AG09309 (cell line): ENCODE measurements around the gene GPX2.

Experiments
- DNase-seq: peaks from one replicate; pipeline ENCODE4 v3.0.0-alpha.2; 2010; ENCODE audit warnings: low read depth
- H3K4me3 ChIP-seq: 2 replicates; pipeline ENCODE4 v1.5.1; 2011; ENCODE audit warnings: mild to moderate bottlenecking, low read depth, low read length, moderate library complexity; ENCODE audit not compliant: control insufficient read depth
- TF ChIP-seq, protein P1 (sequence below): IDR thresholded peaks from 2 replicates; pipeline ENCODE4 v1.5.1; 2011; ENCODE audit warnings: mild to moderate bottlenecking, low read depth, low read length, inconsistent platforms; ENCODE audit not compliant: insufficient read depth, control insufficient read depth; ENCODE audit errors: missing control alignments

GPX2 gene

DNA sequence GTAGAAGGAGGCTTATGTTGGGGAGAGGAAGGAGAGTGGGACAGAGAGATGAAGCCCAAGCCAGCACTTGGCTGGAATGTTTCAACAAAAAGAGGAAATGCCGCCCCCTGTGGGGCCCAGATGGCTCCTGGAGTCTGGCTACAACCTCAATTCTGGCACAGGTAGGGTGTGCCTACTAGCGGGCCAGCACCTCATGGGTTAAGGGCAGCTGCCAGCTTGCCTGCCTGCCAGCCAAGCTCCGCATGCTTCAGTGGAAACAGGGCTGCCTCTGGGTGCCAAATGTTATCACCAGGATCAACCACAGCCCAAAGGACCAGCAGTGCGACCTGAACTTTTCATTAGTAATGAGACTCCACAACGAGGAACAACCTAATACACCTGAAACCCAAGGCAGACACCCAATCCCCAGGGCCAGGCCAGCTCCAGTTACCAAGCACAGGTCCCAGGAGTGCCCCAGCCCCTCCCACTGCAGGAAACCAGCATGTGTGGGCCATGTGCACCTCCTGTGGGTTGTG is 18.3 kb upstream of the GPX2 start:
- TF ChIP-seq, protein P1, sequence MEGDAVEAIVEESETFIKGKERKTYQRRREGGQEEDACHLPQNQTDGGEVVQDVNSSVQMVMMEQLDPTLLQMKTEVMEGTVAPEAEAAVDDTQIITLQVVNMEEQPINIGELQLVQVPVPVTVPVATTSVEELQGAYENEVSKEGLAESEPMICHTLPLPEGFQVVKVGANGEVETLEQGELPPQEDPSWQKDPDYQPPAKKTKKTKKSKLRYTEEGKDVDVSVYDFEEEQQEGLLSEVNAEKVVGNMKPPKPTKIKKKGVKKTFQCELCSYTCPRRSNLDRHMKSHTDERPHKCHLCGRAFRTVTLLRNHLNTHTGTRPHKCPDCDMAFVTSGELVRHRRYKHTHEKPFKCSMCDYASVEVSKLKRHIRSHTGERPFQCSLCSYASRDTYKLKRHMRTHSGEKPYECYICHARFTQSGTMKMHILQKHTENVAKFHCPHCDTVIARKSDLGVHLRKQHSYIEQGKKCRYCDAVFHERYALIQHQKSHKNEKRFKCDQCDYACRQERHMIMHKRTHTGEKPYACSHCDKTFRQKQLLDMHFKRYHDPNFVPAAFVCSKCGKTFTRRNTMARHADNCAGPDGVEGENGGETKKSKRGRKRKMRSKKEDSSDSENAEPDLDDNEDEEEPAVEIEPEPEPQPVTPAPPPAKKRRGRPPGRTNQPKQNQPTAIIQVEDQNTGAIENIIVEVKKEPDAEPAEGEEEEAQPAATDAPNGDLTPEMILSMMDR = no peak
- no peak for DNase-seq
- H3K4me3 ChIP-seq = no peak overlapping the region

DNA sequence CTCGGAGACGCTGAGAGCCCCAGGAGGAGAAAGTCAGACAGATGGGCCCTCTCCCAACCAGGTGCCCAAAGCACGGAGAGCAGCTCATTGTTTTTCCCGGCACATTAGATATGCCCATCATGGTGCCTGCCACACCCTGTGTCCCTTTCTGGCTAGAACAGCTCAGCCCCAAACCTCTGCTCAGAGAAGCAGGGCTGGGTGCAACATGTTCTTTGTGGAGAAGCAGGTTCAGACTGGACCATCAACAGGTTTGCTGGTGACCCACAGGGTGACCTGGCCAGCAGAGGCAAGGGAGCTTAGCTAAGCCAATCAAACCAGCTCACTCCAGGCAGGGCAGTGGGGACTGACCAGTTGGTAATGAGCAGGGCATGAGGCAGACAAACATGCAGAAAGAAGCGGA is 16.2 kb upstream of the GPX2 start:
- DNase-seq = no peak
- TF ChIP-seq, protein P1 = no peak
- H3K4me3 ChIP-seq = no peak overlapping the region

DNA sequence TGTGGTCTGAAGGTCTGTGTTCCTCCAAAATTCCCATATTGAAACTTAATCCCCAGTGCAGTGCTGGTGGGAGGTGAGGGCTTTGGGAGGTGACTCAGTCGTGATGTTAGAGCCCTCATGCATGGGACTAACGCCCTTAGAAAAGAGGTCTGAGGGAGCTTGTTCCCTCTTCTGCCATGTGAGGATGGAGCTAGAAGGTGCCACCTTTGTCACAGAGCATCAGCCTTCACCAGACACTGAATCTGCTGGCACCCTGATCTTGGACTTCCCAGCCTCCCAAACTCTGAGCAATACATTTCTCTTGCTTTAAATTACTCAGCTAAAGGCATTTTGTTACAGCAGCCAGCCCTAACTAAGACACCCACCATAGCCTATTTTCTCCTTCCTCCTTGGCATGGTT is 15.7 kb upstream of the GPX2 start:
- TF ChIP-seq, protein P1 = no peak
- DNase-seq = no peak

DNA sequence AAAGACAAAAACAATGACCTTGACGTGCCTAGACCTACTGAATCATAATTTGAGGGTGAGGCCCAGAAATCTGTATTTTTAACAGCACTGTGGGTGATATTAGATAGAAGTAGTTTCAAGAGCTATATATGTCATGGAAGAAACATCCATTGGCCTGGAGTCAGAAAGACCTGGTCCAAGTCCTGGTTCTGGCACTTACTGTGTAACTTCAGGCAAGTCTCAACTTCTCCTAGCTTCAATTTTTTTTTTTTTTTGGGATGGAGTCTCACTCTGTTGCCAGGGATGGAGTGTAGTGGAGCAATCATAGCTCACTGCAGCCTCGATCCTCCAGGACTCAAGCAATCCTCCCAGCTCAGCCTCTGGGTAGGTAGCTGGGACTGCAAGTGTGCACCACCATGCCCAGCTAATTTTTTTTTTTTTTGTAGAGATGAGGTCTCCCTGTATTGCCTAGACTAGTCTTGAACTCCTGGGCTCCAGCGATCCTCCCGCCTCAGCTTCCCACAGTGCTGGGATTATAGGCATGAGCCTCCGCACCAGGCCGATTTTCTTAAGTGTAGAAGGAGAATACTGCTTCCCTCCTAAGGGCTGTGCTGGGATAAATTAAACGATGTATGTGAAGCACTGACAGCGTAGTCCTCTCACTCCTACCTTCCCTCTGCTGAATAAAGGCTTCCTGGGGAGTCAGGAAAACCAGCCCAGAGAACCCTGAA is 14.3 kb upstream of the GPX2 start:
- TF ChIP-seq, protein P1 = no peak
- no peak for DNase-seq
- H3K4me3 ChIP-seq = no peak overlapping the region

More for the DNA sequence above, 15.7 kb upstream of the GPX2 start:
- no peak overlapping the region for H3K4me3 ChIP-seq

DNA sequence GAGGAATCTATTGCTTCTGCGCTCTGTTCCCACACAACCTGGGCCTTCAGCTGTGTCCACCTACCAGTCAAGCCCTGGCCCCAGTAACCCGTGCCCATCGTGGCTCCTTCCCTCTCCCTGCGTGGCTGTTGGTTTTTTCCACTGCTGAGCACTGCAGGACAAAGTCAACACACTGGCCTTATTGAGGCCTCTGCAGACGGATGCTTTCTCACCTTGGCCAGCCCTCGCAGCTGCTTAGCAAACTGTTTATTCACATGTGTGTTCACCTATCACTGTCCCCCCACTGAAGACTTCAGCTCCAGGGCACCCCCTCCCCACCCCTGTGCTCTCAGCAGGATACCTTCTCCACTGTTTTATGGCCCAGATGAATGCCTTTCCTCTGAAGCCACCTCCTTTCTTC is 12.8 kb upstream of the GPX2 start:
- no peak for DNase-seq
- no peak overlapping the region for H3K4me3 ChIP-seq
- TF ChIP-seq, protein P1 = no peak

DNA sequence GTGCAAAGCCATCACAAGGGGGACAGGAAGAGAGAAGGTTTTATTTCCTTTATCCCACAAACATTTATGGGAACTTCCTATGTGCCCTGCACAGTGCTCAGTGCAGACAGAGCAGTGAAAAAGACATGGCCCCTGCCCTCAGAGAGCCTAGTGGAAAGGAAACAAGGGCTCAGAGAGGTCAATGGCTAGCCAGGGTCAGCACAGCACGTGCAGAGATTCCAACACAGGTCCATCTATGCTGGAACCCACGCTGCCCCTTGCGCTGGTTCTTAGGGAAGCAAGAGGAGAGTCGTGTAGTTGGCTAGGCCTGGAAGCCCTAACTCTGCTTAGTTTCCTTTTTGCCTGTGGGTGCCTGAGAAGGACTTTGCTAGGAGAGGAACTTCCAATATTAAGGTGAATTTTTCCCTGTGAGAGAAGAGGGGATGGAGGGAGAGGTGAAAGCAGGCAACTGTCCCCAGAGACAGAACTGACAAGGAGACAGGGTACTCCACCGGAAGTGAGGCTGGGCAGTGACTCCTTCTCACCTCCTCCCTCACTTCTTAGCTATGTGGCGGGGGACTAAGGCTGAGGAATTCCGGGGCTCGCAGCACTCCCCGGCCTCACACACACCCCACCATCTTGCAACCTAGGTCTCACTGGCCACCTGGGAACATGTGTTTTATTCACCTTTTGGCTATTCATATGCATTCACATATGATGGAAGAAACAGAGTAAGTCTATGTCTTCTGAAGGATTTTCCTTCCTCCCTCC is 12.1 kb upstream of the GPX2 start:
- no peak overlapping the region for H3K4me3 ChIP-seq
- DNase-seq = no peak
- TF ChIP-seq, protein P1 = no peak
